ENCODE data around the gene RASA1. TPM values are rescaled to one million over a fixed set of nuclear protein-coding genes. Genes with fewer than 3 reads are reported as not detected.
A peak's percentile ranks its signal among the peaks of the same experiment; 100 is the strongest.

The RASA1 gene
- total RNA-seq, 1 donor: 44.9 TPM

DNA sequence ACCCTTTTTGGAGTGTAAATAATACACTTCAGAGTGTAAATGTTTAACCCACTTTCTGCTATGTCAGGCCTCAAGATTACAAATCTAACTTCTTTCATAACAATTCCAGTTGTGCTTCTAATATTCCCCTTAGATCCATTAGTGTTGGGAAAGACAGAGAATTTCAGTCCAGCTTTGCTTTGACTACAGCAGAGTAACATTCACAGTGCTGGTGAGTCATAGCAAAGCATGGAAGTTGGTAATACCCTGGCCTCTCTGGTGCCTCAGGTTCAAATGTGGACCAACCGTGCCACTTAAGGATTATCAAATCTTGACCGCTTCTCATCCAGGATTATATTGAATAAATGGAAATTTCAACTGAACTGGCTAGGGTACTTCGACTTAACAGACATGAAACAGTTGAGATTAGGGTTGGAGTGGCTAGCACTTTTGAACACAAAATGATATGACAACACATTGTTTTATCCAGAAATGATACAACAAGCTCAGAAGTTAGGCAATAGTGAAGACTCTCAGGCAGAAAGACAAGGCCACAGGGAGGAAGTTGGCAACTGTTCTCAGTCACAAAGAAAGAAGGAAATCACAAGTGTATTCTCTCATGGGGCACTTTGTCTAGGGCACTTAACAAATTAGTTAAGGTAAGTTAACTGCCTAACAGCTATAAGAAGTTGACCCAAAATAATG lies 24.4 kb upstream of the RASA1 start:
- TF ChIP-seq, protein P1, sequence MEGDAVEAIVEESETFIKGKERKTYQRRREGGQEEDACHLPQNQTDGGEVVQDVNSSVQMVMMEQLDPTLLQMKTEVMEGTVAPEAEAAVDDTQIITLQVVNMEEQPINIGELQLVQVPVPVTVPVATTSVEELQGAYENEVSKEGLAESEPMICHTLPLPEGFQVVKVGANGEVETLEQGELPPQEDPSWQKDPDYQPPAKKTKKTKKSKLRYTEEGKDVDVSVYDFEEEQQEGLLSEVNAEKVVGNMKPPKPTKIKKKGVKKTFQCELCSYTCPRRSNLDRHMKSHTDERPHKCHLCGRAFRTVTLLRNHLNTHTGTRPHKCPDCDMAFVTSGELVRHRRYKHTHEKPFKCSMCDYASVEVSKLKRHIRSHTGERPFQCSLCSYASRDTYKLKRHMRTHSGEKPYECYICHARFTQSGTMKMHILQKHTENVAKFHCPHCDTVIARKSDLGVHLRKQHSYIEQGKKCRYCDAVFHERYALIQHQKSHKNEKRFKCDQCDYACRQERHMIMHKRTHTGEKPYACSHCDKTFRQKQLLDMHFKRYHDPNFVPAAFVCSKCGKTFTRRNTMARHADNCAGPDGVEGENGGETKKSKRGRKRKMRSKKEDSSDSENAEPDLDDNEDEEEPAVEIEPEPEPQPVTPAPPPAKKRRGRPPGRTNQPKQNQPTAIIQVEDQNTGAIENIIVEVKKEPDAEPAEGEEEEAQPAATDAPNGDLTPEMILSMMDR (IDR thresholded peaks at IDR 0.05; ENCODE audit: insufficient read depth, low read depth, low read length): no peak
- DNase-seq (ENCODE audit: low read depth): peak; percentile 75
- no peak overlapping the region for H3K4me3 ChIP-seq (ENCODE audit: low read depth, low read length)

DNA sequence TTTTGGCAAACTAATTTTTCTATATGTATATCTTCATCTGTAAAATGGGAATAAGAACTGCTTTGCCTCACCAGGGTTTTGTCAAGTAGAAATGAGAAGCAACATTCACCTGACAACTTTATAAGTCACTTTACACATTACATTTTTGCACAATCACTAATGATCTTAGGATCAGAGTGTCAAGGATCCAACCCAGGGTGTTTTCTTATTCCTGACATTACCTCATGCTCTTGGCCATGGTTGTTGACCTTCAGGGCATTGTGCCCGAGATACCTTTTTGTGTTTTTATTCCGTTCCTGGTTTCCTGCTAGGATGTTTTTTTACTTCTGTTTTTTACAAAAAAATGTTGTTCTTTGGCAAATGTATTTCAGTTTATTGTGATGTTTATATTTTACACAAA lies 22.2 kb upstream of the RASA1 start:
- no peak for DNase-seq (ENCODE audit: low read depth)
- TF ChIP-seq, protein P1 (IDR thresholded peaks at IDR 0.05; ENCODE audit: insufficient read depth, low read depth, low read length): no peak
- H3K4me3 ChIP-seq (ENCODE audit: low read depth, low read length): no peak overlapping the region

DNA sequence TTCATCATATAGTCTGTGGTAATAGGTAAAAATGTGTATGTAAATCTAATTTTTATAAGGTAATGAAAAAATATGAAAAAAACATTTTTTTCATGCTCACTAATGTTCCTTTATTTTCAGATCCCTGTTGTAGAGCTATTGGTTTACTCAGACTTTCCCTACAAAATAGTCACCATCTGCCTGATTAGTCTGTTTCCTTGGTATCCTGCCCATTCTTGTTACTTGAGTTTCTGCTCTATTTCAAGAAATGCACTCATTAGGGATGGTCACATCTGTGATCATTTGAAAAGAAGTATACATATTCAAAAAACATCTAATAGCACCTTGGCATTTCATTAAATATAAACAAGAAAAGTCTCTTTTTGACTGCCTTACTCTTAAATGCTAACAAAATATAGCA lies 21.6 kb upstream of the RASA1 start:
- TF ChIP-seq, protein P1 (IDR thresholded peaks at IDR 0.05; ENCODE audit: insufficient read depth, low read depth, low read length): no peak
- no peak for DNase-seq (ENCODE audit: low read depth)
- H3K4me3 ChIP-seq (ENCODE audit: low read depth, low read length): no peak overlapping the region

GRCh38 chr5:87252283-87252605 lies 15.4 kb upstream of the RASA1 start:
- H3K4me3 ChIP-seq (ENCODE audit: low read depth, low read length): no peak overlapping the region
- no peak for DNase-seq (ENCODE audit: low read depth)
- TF ChIP-seq, protein P1 (IDR thresholded peaks at IDR 0.05; ENCODE audit: insufficient read depth, low read depth, low read length): no peak

DNA sequence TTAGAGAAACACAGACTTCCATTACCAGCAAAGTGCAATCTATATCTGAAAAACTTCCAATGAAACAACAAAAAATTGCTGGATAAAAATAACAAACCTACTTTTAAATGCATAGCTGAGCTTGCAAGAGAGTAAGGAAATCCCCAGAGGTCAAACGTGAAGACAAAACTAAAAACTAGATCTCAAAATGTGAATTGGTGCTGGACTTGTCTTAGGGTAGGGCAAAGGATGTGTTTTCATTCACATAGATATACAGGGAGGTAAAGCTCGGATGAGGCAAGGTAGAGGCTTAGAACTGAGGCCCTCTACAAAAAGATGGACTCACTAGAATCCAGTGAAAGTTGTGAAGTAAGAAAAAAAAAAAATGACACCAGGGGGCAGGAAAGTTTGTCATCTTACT lies 13.6 kb upstream of the RASA1 start:
- no peak for DNase-seq (ENCODE audit: low read depth)
- H3K4me3 ChIP-seq (ENCODE audit: low read depth, low read length): no peak overlapping the region
- TF ChIP-seq, protein P1 (IDR thresholded peaks at IDR 0.05; ENCODE audit: insufficient read depth, low read depth, low read length): no peak

DNA sequence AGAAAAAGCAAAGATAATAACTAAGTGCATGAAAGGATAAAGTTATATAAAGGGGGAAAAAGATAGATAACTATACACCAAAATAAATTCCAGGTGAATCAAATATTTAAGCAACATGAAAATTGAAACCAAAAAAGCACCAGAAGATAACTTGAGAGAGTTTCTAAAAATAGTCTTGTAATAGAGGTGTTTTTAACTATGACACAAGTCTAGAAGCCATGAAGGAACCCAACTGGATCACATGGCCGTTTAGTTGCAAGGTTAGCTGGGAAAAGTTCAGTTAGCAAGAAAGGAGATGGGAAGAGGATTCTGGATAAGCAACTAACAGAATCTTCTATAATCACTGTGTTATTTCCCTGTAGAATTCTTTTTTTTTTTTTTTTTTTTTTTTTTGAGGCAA lies 9.2 kb upstream of the RASA1 start:
- DNase-seq (ENCODE audit: low read depth): no peak
- no peak overlapping the region for H3K4me3 ChIP-seq (ENCODE audit: low read depth, low read length)
- TF ChIP-seq, protein P1 (IDR thresholded peaks at IDR 0.05; ENCODE audit: insufficient read depth, low read depth, low read length): no peak

- H3K4me3 ChIP-seq (ENCODE audit: low read depth, low read length): no peak overlapping the region
- DNase-seq (ENCODE audit: low read depth): no peak
- TF ChIP-seq, protein P1 (IDR thresholded peaks at IDR 0.05; ENCODE audit: insufficient read depth, low read depth, low read length): no peak
Observed at GRCh38 chr5:87260604-87261192, 7.0 kb upstream of the RASA1 start.
